ENCODE data around the gene SNAI1.

Gene SNAI1

DNA sequence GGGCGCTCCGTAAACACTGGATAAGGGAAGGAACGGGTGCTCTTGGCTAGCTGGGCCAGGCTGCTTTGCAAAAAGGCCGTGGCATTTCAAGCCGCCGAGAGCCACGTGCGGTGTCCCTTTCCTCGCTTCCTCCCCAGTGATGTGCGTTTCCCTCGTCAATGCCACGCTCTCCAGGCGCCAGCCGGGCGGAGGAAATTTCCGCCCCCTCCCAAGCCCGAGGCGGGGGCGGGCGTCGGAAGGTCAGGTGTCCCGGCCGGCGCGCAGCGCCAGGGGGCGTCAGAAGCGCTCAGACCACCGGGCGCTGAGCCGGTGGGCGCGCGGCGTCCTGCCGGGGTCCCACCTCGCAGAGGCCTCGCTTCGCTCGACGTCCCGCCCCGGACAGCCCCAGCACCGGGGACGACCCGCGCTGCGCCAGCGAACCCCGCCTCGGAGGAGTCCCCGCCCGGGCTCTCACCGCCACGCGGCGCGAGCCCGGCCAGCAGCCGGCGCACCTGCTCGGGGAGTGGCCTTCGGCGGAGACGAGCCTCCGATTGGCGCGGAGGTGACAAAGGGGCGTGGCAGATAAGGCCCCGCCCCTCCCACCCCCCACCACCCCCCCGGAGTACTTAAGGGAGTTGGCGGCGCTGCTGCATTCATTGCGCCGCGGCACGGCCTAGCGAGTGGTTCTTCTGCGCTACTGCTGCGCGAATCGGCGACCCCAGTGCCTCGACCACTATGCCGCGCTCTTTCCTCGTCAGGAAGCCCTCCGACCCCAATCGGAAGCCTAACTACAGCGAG lies at the start of gene SNAI1:
Gene SNAI1, plus strand, starts transcription at position 635 of the 777 bp plus-strand sequence. Its CDS starts 80 bp downstream, at position 715.
- H3K9ac ChIP-seq (ENCODE audit: low read length) = peak within 1 kb of the TSS; percentile 81
- peaks cover 58% of the 10 kb centered on the region for H3K4me1 ChIP-seq (ENCODE audit: control insufficient read depth, insufficient read depth, low read length)

GRCh38 chr20:49935746-49936152 lies 47.0 kb upstream of the SNAI1 start:
- Histone ChIP-seq H3K9me3 (ENCODE audit: control insufficient read depth, insufficient read depth, low read depth, low read length) (no peaks in the 10 kb centered on the region), H3K27ac (ENCODE audit: low read depth, low read length) (no peak overlapping the region), H3K9ac (ENCODE audit: low read length) (no peak overlapping the region), H3K36me3 (ENCODE audit: control insufficient read depth, insufficient read depth, low read length) (peaks cover 12% of the 10 kb centered on the region), H3K4me1 (ENCODE audit: control insufficient read depth, insufficient read depth, low read length) (peaks cover 13% of the 10 kb centered on the region), H3K27me3 (ENCODE audit: control insufficient read depth, insufficient read depth, low read length) (no peaks in the 10 kb centered on the region), H3K4me3 (ENCODE audit: low read depth, low read length) (peak overlapping the region; percentile 40)

More for the DNA sequence above, at the start of gene SNAI1:
- Histone ChIP-seq H3K36me3 (ENCODE audit: control insufficient read depth, insufficient read depth, low read length) (peaks cover 29% of the 10 kb centered on the region), H3K27ac (ENCODE audit: low read depth, low read length) (no peak within 1 kb of the TSS), H3K9me3 (ENCODE audit: control insufficient read depth, insufficient read depth, low read depth, low read length) (no peaks in the 10 kb centered on the region), H3K4me3 (ENCODE audit: low read depth, low read length) (peak within 1 kb of the TSS; percentile 91), H3K27me3 (ENCODE audit: control insufficient read depth, insufficient read depth, low read length) (peaks cover 18% of the 10 kb centered on the region)

DNA sequence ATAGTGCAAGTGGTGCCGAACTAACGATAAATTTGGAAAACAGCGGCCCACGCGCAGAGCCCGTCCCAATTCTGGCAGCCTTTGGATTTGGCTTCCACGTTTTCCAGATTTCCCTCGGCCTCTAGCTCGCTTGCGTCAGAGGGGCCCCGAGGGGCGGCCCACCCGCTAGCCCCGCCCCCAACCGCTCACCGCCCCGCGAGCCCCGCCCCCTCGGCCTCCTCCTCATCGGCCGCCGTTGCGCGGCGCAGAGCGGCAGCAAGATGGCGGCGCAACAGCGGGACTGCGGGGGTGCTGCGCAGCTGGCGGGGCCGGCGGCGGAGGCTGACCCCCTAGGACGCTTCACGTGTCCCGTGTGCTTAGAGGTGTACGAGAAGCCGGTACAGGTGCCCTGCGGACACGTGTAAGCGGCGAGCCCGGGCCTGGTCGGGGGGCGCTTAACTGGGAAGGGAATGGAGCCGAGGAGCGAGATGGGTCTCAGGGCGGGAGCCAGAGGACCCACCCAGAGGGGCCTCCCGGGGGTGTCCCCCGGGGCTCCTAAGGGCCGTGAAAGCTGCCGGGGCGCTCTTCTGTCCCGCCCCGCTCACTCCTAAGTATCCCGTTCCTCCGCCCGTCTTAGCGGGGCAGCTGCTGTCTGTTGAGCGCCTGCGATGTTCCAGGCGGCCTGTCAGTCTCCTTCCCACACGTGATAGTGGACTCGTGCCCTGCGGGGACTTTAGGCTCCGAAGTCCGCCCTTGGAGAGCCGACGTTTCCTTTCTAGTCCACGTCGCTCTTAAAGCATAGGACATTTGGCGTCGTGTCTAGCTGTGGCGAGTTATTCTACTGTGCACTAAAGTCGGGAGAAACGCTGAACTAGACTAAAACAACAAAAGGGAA lies 46.4 kb upstream of the SNAI1 start, which contains the start of gene RNF114:
Gene RNF114, plus strand, starts transcription at position 245 of the 874 bp plus-strand sequence. Its CDS starts 16 bp downstream, at position 261.
- H3K4me1 ChIP-seq (ENCODE audit: control insufficient read depth, insufficient read depth, low read length) = peaks cover 13% of the 10 kb centered on the region
- H3K27ac ChIP-seq (ENCODE audit: low read depth, low read length) = peak within 1 kb of the TSS; percentile 88
- peaks cover 18% of the 10 kb centered on the region for H3K36me3 ChIP-seq (ENCODE audit: control insufficient read depth, insufficient read depth, low read length)
- H3K9me3 ChIP-seq (ENCODE audit: control insufficient read depth, insufficient read depth, low read depth, low read length) = no peaks in the 10 kb centered on the region
- peak within 1 kb of the TSS; percentile 100 for H3K4me3 ChIP-seq (ENCODE audit: low read depth, low read length)
- no peaks in the 10 kb centered on the region for H3K27me3 ChIP-seq (ENCODE audit: control insufficient read depth, insufficient read depth, low read length)
- peak within 1 kb of the TSS; percentile 94 for H3K9ac ChIP-seq (ENCODE audit: low read length)

GRCh38 chr20:49937027-49937929 lies 45.5 kb upstream of the SNAI1 start:
- Histone ChIP-seq H3K27me3 (ENCODE audit: control insufficient read depth, insufficient read depth, low read length) (no peaks in the 10 kb centered on the region), H3K9me3 (ENCODE audit: control insufficient read depth, insufficient read depth, low read depth, low read length) (no peaks in the 10 kb centered on the region), H3K4me3 (ENCODE audit: low read depth, low read length) (peak overlapping the region; percentile 100), H3K36me3 (ENCODE audit: control insufficient read depth, insufficient read depth, low read length) (peaks cover 27% of the 10 kb centered on the region), H3K9ac (ENCODE audit: low read length) (peak overlapping the region; percentile 94), H3K4me1 (ENCODE audit: control insufficient read depth, insufficient read depth, low read length) (peaks cover 13% of the 10 kb centered on the region), H3K27ac (ENCODE audit: low read depth, low read length) (peak overlapping the region; percentile 88; the same call in 1 of the 2 replicates)

DNA sequence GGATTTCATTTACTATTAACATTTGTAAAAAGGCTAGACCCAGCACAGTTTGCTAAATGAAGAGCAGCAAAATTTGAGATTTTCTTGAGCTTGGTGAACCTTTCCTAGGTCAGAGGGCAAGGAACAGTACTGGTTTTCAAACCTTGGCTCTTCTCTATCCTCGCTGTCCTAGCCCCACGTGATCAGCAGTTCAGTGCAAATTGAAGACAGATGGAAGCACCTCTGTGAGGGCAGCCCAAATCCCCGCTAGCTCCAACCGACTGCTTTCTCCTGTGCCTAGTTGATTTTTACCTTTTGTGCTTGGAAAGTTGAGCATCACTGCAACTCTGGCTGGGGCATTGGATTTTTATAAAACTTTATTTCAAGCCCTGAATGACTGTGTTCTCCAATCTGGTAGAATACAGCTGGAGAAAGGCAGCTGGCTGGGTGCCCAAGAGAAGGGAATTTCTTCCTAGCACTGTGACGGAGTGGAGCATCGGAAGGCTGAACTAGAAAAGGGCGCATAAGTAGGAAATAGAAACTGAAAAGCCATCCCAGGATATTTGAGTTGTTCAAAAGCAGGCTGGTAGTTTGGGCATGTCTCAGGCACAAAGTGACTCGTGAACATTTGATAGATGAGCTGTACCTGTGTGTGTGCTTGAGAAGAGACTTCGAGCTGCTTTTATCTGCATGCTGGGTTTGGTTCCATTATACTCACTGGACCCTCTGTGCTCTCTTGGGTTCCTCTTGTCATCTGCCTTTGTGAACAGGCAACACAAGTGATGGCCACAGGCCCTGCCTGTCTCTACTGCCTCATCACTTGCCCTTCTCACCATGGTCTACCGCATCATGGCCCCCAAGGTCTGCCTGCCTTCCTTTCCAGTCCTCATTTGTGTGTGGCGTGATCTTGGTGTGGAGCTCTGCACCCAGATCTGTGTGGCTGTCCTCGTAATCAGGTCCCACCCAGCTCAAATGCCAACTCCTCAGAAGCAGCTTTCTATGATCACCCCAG lies 44.3 kb upstream of the SNAI1 start:
- Histone ChIP-seq H3K36me3 (ENCODE audit: control insufficient read depth, insufficient read depth, low read length) (peaks cover 36% of the 10 kb centered on the region), H3K4me3 (ENCODE audit: low read depth, low read length) (peak overlapping the region; percentile 100), H3K9ac (ENCODE audit: low read length) (peak overlapping the region; percentile 10), H3K4me1 (ENCODE audit: control insufficient read depth, insufficient read depth, low read length) (peaks cover 13% of the 10 kb centered on the region), H3K27ac (ENCODE audit: low read depth, low read length) (no peak overlapping the region), H3K9me3 (ENCODE audit: control insufficient read depth, insufficient read depth, low read depth, low read length) (no peaks in the 10 kb centered on the region), H3K27me3 (ENCODE audit: control insufficient read depth, insufficient read depth, low read length) (no peaks in the 10 kb centered on the region)

- H3K27ac ChIP-seq (ENCODE audit: low read depth, low read length) = no peak overlapping the region
- H3K36me3 ChIP-seq (ENCODE audit: control insufficient read depth, insufficient read depth, low read length) = peaks cover 58% of the 10 kb centered on the region
- H3K9me3 ChIP-seq (ENCODE audit: control insufficient read depth, insufficient read depth, low read depth, low read length) = no peaks in the 10 kb centered on the region
- no peaks in the 10 kb centered on the region for H3K27me3 ChIP-seq (ENCODE audit: control insufficient read depth, insufficient read depth, low read length)
- H3K4me3 ChIP-seq (ENCODE audit: low read depth, low read length) = no peak overlapping the region
- peaks cover 13% of the 10 kb centered on the region for H3K4me1 ChIP-seq (ENCODE audit: control insufficient read depth, insufficient read depth, low read length)
- no peak overlapping the region for H3K9ac ChIP-seq (ENCODE audit: low read length)
These were observed 41.3 kb upstream of the SNAI1 start for GRCh38 chr20:49941456-49941855.

DNA sequence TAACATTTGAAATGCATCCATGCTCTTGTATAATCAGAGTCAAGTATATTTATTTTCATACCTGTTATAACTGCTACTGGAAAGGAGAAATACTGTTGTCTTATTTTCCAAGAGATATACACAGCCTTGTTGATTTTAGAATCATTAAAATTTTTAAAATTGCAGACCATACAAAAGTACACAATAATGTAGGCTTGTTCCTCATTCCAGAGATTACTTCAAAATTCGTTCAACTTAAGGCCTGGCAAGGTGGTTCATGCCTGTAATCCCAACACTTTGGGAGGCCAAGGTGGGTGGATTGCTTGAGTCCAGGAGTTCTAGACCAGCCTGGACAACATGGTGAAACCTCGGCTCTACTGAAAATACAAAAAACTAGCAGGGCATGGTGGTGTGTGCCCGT lies 40.5 kb upstream of the SNAI1 start:
- H3K27ac ChIP-seq (ENCODE audit: low read depth, low read length) = no peak overlapping the region
- H3K27me3 ChIP-seq (ENCODE audit: control insufficient read depth, insufficient read depth, low read length) = no peaks in the 10 kb centered on the region
- no peaks in the 10 kb centered on the region for H3K9me3 ChIP-seq (ENCODE audit: control insufficient read depth, insufficient read depth, low read depth, low read length)
- peaks cover 13% of the 10 kb centered on the region for H3K4me1 ChIP-seq (ENCODE audit: control insufficient read depth, insufficient read depth, low read length)
- H3K4me3 ChIP-seq (ENCODE audit: low read depth, low read length) = no peak overlapping the region
- peaks cover 64% of the 10 kb centered on the region for H3K36me3 ChIP-seq (ENCODE audit: control insufficient read depth, insufficient read depth, low read length)
- no peak overlapping the region for H3K9ac ChIP-seq (ENCODE audit: low read length)

GRCh38 chr20:49942942-49943341 lies 39.8 kb upstream of the SNAI1 start:
- Histone ChIP-seq H3K9me3 (ENCODE audit: control insufficient read depth, insufficient read depth, low read depth, low read length) (no peaks in the 10 kb centered on the region), H3K27me3 (ENCODE audit: control insufficient read depth, insufficient read depth, low read length) (no peaks in the 10 kb centered on the region), H3K27ac (ENCODE audit: low read depth, low read length) (no peak overlapping the region), H3K4me1 (ENCODE audit: control insufficient read depth, insufficient read depth, low read length) (peaks cover 7% of the 10 kb centered on the region), H3K4me3 (ENCODE audit: low read depth, low read length) (no peak overlapping the region), H3K36me3 (ENCODE audit: control insufficient read depth, insufficient read depth, low read length) (peaks cover 68% of the 10 kb centered on the region), H3K9ac (ENCODE audit: low read length) (no peak overlapping the region)

DNA sequence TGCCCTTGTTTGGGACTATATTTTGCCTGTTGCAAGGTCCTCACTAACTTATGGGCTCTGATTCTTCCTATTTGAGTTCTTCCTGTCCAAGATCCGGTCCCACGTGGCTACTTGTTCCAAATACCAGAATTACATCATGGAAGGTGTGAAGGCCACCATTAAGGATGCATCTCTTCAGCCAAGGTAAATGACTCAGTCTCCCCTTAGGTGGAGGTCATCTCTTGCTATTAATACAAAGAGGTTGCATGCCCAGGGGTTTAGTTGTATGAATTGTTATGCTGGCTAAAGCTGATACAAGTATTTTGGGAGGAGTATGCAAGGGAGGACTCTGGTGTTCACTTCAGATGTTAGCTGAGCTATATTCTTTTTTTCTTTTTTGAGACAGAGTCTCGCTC lies 37.5 kb upstream of the SNAI1 start:
- Histone ChIP-seq H3K9me3 (ENCODE audit: control insufficient read depth, insufficient read depth, low read depth, low read length) (no peaks in the 10 kb centered on the region), H3K27ac (ENCODE audit: low read depth, low read length) (no peak overlapping the region), H3K36me3 (ENCODE audit: control insufficient read depth, insufficient read depth, low read length) (peaks cover 81% of the 10 kb centered on the region), H3K27me3 (ENCODE audit: control insufficient read depth, insufficient read depth, low read length) (no peaks in the 10 kb centered on the region), H3K9ac (ENCODE audit: low read length) (no peak overlapping the region), H3K4me3 (ENCODE audit: low read depth, low read length) (no peak overlapping the region), H3K4me1 (ENCODE audit: control insufficient read depth, insufficient read depth, low read length) (no peaks in the 10 kb centered on the region)
